ENCODE results near the gene BPNT1.
"Not testable (repeated sequence)": the region's sequence is repeated elsewhere in the genome, so short reads cannot be mapped to it uniquely, and the experiment has no call there.

The BPNT1 gene

GRCh38 chr1:220076861-220077762, 12.5 kb downstream of the BPNT1 start:
- DNase-seq = no peak

- DNase-seq = no peak
These were observed 22.1 kb downstream of the BPNT1 start for GRCh38 chr1:220067269-220068204.

GRCh38 chr1:220062629-220063028, 27.0 kb downstream of the BPNT1 start:
- no peak for DNase-seq

- no peak for DNase-seq
These were observed 28.7 kb downstream of the BPNT1 start for GRCh38 chr1:220060876-220061275.

- no peak for DNase-seq
These were observed 33.2 kb downstream of the BPNT1 start for GRCh38 chr1:220056374-220056773.

GRCh38 chr1:220046052-220046930, 43.3 kb downstream of the BPNT1 start, which contains the start of gene EPRS1:
Gene EPRS1, minus strand, starts transcription at chr1:220046505. Its CDS starts 117 bp downstream, at chr1:220046388.
- DNase-seq = peak; percentile 94

- no peak for DNase-seq
These were observed 44.1 kb downstream of the BPNT1 start for GRCh38 chr1:220045356-220046051.

- no peak for DNase-seq
These were observed 44.8 kb downstream of the BPNT1 start for GRCh38 chr1:220044678-220045355.

GRCh38 chr1:220043646-220044045, 45.9 kb downstream of the BPNT1 start:
- DNase-seq = no peak

GRCh38 chr1:220040028-220040596, 49.5 kb downstream of the BPNT1 start:
- DNase-seq = no peak

- DNase-seq = no peak
These were observed 50.9 kb downstream of the BPNT1 start for GRCh38 chr1:220038640-220039039.

GRCh38 chr1:220037810-220038209, 51.8 kb downstream of the BPNT1 start:
- not testable (repeated sequence) for DNase-seq

- no peak for DNase-seq
These were observed 56.7 kb downstream of the BPNT1 start for GRCh38 chr1:220032911-220033310.

GRCh38 chr1:220031287-220031686, 58.3 kb downstream of the BPNT1 start:
- no peak for DNase-seq

GRCh38 chr1:220028346-220028895, 61.2 kb downstream of the BPNT1 start:
- DNase-seq = no peak

- no peak for DNase-seq
These were observed 70.5 kb downstream of the BPNT1 start for GRCh38 chr1:220019071-220019470.

- DNase-seq = no peak
These were observed 76.1 kb downstream of the BPNT1 start for GRCh38 chr1:220013497-220013896.

GRCh38 chr1:220012259-220012658, 77.3 kb downstream of the BPNT1 start:
- DNase-seq = no peak

- no peak for DNase-seq
These were observed 78.0 kb downstream of the BPNT1 start for GRCh38 chr1:220011620-220012019.

All from activated naive CD4-positive, alpha-beta T cell treated with anti-CD3 and anti-CD28 coated beads, Interleukin-2, amount 50 U/mL, for 16 hours (primary cell).